ENCODE results near the gene RAPGEF5.

DNA sequence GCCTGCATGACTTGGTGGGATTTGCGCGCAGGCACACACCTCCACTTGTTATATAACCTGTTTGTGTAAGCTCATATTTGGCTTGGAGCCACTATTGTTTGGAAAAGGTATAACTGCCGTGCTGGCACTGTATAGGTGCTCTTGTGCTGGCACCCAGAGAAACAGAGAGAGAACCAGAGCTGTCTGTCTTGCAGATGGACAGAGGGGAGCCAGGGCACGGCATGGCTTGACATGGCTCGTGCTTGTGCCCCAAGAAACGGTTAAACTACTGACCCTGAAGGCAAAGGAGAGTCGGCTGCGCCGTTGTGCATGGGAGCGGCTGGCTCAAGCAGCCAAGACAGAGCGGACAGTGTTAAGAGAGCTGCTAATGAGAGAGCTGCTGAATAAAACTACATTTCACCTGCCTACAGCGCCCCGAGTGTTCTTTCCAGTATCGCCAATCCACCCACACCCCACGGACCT, 23.2 kb downstream of the RAPGEF5 start:
- TF ChIP-seq, protein P1, sequence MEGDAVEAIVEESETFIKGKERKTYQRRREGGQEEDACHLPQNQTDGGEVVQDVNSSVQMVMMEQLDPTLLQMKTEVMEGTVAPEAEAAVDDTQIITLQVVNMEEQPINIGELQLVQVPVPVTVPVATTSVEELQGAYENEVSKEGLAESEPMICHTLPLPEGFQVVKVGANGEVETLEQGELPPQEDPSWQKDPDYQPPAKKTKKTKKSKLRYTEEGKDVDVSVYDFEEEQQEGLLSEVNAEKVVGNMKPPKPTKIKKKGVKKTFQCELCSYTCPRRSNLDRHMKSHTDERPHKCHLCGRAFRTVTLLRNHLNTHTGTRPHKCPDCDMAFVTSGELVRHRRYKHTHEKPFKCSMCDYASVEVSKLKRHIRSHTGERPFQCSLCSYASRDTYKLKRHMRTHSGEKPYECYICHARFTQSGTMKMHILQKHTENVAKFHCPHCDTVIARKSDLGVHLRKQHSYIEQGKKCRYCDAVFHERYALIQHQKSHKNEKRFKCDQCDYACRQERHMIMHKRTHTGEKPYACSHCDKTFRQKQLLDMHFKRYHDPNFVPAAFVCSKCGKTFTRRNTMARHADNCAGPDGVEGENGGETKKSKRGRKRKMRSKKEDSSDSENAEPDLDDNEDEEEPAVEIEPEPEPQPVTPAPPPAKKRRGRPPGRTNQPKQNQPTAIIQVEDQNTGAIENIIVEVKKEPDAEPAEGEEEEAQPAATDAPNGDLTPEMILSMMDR (conservative IDR thresholded peaks at IDR 0.05 in 1 of 2, IDR thresholded peaks at IDR 0.05 in 1 of 2; ENCODE audit: extremely low read depth in 1 of 2, insufficient read depth in 1 of 2, low read depth in 1 of 2, low read length in 2 of 2), result no peak
- no peak for TF ChIP-seq EZH2 (IDR thresholded peaks at IDR 0.05; ENCODE audit: borderline replicate concordance, low read length)
